SK-N-MC (cell line): ENCODE results near the gene SPIRE2.

Experiments
- DNase-seq: peaks from one replicate; pipeline ENCODE4 v3.0.0-alpha.2; 2011; ENCODE audit warnings: low read depth, low spot score
- H3K27ac ChIP-seq: fragments of 200-600 bp; sonication (generic); 2 replicates; pipeline ENCODE4 v1.5.1; 2016; ENCODE audit warnings: mixed run types
- H3K36me3 ChIP-seq: fragments of 200-600 bp; sonication (generic); 2 replicates; pipeline ENCODE4 v1.6.1; 2017; ENCODE audit warnings: antibody characterized with exemption, low read length, mixed read lengths; ENCODE audit not compliant: insufficient read depth
- H3K4me3 ChIP-seq: fragments of 200-600 bp; sonication (generic); 2 replicates; pipeline ENCODE4 v1.5.1; 2016
- H3K9ac ChIP-seq: fragments of 200-600 bp; sonication (generic); 2 replicates; pipeline ENCODE4 v1.8.0; 2017; ENCODE audit warnings: mixed run types, mixed read lengths; ENCODE audit not compliant: insufficient read length
- H3K9me3 ChIP-seq: fragments of 200-600 bp; sonication (generic); 2 replicates; pipeline ENCODE4 v1.6.1; 2017; ENCODE audit warnings: low read depth, mild to moderate bottlenecking, antibody characterized with exemption, low read length, moderate library complexity, mixed read lengths
- EZH2 ChIP-seq: fragments of 200-600 bp; sonication (generic); IDR thresholded peaks from one replicate; pipeline ENCODE4 v1.6.1; 2017; ENCODE audit warnings: antibody characterized with exemption
- FOXP2 ChIP-seq: optimal IDR thresholded peaks from 2 replicates; pipeline ENCODE3; 2011; ENCODE audit warnings: mild to moderate bottlenecking, moderate library complexity; ENCODE audit not compliant: insufficient read depth; ENCODE audit errors: extremely low read length, control extremely low read depth
- POLR2AphosphoS5 ChIP-seq: IDR thresholded peaks from 2 replicates; pipeline ENCODE4 v1.6.1; 2012; ENCODE audit warnings: mild to moderate bottlenecking, low read depth, low read length, borderline replicate concordance

The SPIRE2 gene

GRCh38 chr16:89918453-89919347, 90.4 kb downstream of the SPIRE2 start, which contains the start of gene MC1R:
MC1R (plus strand) TSS chr16:89918862; CDS start chr16:89919259, 397 bp downstream.
- Histone ChIP-seq H3K9ac (no peak within 1 kb of the TSS), H3K27ac (peak within 1 kb of the TSS; percentile 82; the same call in 1 of the 2 replicates), H3K9me3 (no peaks in the 10 kb centered on the region), H3K36me3 (no peaks in the 10 kb centered on the region), H3K4me3 (peak within 1 kb of the TSS; percentile 74)
- TF ChIP-seq EZH2: no peak
- no peak; the same call in 1 of the 2 replicates for TF ChIP-seq POLR2AphosphoS5
- no peak for TF ChIP-seq FOXP2
- no peak for DNase-seq

GRCh38 chr16:89919535-89920406, 91.5 kb downstream of the SPIRE2 start:
- no peak overlapping the region for H3K9ac ChIP-seq
- TF ChIP-seq FOXP2 (no peak), EZH2 (no peak), POLR2AphosphoS5 (no peak)
- no peak for DNase-seq
- peak overlapping the region; percentile 43; the same call in 1 of the 2 replicates for H3K4me3 ChIP-seq
- no peak overlapping the region for H3K27ac ChIP-seq
- no peaks in the 10 kb centered on the region for H3K36me3 ChIP-seq
- H3K9me3 ChIP-seq: no peaks in the 10 kb centered on the region

DNA sequence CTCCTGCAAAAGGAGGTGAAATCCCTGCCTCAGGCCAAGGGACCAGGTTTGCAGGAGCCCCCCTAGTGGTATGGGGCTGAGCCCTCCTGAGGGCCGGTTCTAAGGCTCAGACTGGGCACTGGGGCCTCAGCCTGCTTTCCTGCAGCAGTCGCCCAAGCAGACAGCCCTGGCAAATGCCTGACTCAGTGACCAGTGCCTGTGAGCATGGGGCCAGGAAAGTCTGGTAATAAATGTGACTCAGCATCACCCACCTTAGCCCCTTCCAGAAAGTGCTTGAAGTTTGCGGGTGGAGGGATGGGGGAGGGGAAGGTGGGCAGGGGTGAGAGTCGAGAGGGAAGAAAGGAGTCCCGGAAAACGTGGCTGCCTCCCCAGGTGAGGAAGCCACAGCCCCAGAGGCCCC, 92.4 kb downstream of the SPIRE2 start:
- H3K9ac ChIP-seq: no peak overlapping the region
- H3K9me3 ChIP-seq: no peaks in the 10 kb centered on the region
- H3K27ac ChIP-seq: no peak overlapping the region
- H3K4me3 ChIP-seq: peak overlapping the region; percentile 28; the same call in 1 of the 2 replicates
- TF ChIP-seq POLR2AphosphoS5 (no peak), FOXP2 (no peak), EZH2 (no peak)
- no peaks in the 10 kb centered on the region for H3K36me3 ChIP-seq
- DNase-seq: no peak
